ENCODE results near the gene CD28. TPM values are rescaled to one million over a fixed set of nuclear protein-coding genes. Genes with fewer than 3 reads are reported as not detected.

CD28 gene
- total and polyA plus RNA-seq, 9 of the 15 experiments (the other 6 are each of a cell fraction or from before 2014, with no cell fraction given) = 0.01 to 0.11 TPM; not detected in 7

DNA sequence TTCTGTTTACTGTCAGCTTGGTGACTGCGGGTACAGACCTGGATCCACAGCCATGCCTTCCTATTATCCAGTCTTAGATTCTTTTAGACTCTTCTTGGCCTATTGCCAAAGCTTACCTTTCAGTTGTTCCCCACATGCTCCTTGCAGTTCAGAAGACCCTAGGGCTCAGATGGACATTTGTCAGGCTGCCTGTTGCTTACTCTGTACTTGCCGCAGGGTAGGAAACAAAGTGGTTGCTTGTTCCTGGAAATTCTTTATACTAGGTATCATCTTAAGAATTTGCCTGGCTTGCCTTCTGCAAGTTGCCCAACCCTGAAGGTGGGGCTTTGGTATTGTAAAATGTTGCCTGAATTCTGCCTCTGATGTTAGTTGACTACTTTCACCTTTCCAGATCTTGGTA is 24.4 kb downstream of the CD28 start:
- no peak for FAIRE-seq
- Histone ChIP-seq H4K20me1 (replicated peaks; ENCODE audit: control insufficient read depth, insufficient read depth, low read length) (no peaks in the 10 kb centered on the region), H3K4me3 (no peak overlapping the region)

More for the DNA sequence above, 24.4 kb downstream of the CD28 start:
- H2AFZ ChIP-seq (ENCODE audit: low read depth, low read length) = no peak overlapping the region
- H3K9me1 ChIP-seq (ENCODE audit: control insufficient read depth, insufficient read depth, low read length) = no peaks in the 10 kb centered on the region
- H3K9me3 ChIP-seq (replicated peaks; ENCODE audit: control insufficient read depth, insufficient read depth, low read depth, low read length) = no peaks in the 10 kb centered on the region
- H3K79me2 ChIP-seq (ENCODE audit: control insufficient read depth, insufficient read depth, low read length) = no peaks in the 10 kb centered on the region
- in situ Hi-C loops (cut with MboI) (no loop called here), intact Hi-C loops (cut with micrococcal nuclease) (no loop called here)
- ATAC-seq (no peak), DNase-seq (ENCODE audit: extremely low read depth in 1 of 4, low spot score in 3 of 4) (no peak)
- no peak overlapping the region for H3K9ac ChIP-seq (ENCODE audit: insufficient read depth in 1 of 2, low read depth in 2 of 2, low read length in 2 of 2)
- peak; percentile 52; the same call in 1 of the 2 replicates for TF ChIP-seq NFIC (IDR thresholded peaks at IDR 0.05)
- peak; percentile 62 for TF ChIP-seq NFIX (CRISPR knock-in tag; IDR thresholded peaks at IDR 0.05; ENCODE audit: low read depth)
- TF ChIP-seq, protein P1, sequence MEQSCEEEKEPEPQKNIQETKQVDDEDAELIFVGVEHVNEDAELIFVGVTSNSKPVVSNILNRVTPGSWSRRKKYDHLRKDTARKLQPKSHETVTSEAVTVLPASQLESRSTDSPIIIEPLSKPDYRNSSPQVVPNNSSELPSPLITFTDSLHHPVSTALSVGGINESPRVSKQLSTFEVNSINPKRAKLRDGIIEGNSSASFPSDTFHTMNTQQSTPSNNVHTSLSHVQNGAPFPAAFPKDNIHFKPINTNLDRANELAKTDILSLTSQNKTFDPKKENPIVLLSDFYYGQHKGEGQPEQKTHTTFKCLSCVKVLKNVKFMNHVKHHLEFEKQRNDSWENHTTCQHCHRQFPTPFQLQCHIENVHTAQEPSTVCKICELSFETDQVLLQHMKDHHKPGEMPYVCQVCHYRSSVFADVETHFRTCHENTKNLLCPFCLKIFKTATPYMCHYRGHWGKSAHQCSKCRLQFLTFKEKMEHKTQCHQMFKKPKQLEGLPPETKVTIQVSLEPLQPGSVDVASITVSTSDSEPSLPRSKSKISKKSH (CRISPR knock-in tag; IDR thresholded peaks at IDR 0.05) = no peak
- BruUV-seq (replicated peaks) = no TSS peak
- ChIA-PET CTCF (ENCODE audit: low intra/inter-chr PET ratio) (no interaction called here), POLR2A (interaction anchor here (1.0 to 2.2 kb wide), 2 partner anchors 9 to 10 kb away, joined by 3 to 6 read pairs; no protein-coding TSS in a partner anchor)
- no peak overlapping the region for H3K27ac ChIP-seq (ENCODE audit: extremely low read depth, low read depth, low read length)
- H3K36me3 ChIP-seq (ENCODE audit: control insufficient read depth, insufficient read depth, low read length) = no peaks in the 10 kb centered on the region
- no peak overlapping the region for H3K4me2 ChIP-seq (ENCODE audit: insufficient read depth, low read length)
- H3K27me3 ChIP-seq (ENCODE audit: control insufficient read depth in 2 of 2, insufficient read depth in 2 of 2, low read length in 2 of 2) = peaks cover 0 to 9% of the 10 kb centered on the region in 2 experiments; a peak in 1 of 5 replicates
- WGBS (ENCODE audit: insufficient coverage, low coverage, missing lambda C conversion rate) = 20% methylated on average over 2 of the region's 2 CpGs
- no peaks in the 10 kb centered on the region for H3K4me1 ChIP-seq (replicated peaks in 1 of 2; ENCODE audit: control insufficient read depth in 2 of 2, insufficient read depth in 2 of 2, low read length in 2 of 2)

Data from K562 (cell line).